ENCODE results near the gene SAFB.

The SAFB gene

GRCh38 chr19:5717215-5717935, 94.5 kb downstream of the SAFB start:
- H3K4me3 ChIP-seq (ENCODE audit: low read depth in 1 of 2, low read length in 2 of 2), result peak overlapping the region in 1 of 2 experiments; percentile 81; a peak in 1 of 4 replicates
- peaks cover 67% of the 10 kb centered on the region for H3K79me2 ChIP-seq (ENCODE audit: insufficient read depth, low read length)
- TF ChIP-seq EZH2 (IDR thresholded peaks at IDR 0.05; ENCODE audit: borderline replicate concordance, low read depth, low read length, severe bottlenecking) (no peak), CTCF (IDR thresholded peaks at IDR 0.05; ENCODE audit: borderline replicate concordance, extremely low read depth, low read length, poor library complexity, severe bottlenecking) (no peak)

More at GRCh38 chr19:5717215-5717935, 94.5 kb downstream of the SAFB start:
- Histone ChIP-seq H2AFZ (ENCODE audit: low read depth, low read length) (no peak overlapping the region), H3K36me3 (ENCODE audit: insufficient read depth, low read length) (peaks cover 42% of the 10 kb centered on the region), H3K9me3 (ENCODE audit: insufficient read depth, low read length, severe bottlenecking) (no peaks in the 10 kb centered on the region), H3K27ac (ENCODE audit: low read length) (peak overlapping the region; percentile 98), H3K4me2 (ENCODE audit: insufficient read depth, low read length) (peak overlapping the region; percentile 79), H4K20me1 (ENCODE audit: insufficient read depth, low read length) (peaks cover 53% of the 10 kb centered on the region), H3K4me1 (ENCODE audit: insufficient read depth, low read length) (peaks cover 38% of the 10 kb centered on the region), H3K9ac (ENCODE audit: low read depth, low read length) (peak overlapping the region; percentile 86), H3K27me3 (ENCODE audit: insufficient read depth, low read length, poor library complexity) (no peaks in the 10 kb centered on the region)
- no peak for ATAC-seq (ENCODE audit: insufficient read depth, low read depth)
- no peak for DNase-seq

Measured in DND-41 (cell line).